HG03095 (cell line): Measurements from ENCODE around the gene DGKB.
"Not testable (repeated sequence)": the region's sequence is repeated elsewhere in the genome, so short reads cannot be mapped to it uniquely, and the experiment has no call there.

Source experiments
- ATAC-seq: cut with Tn5 transposase; IDR thresholded peaks from one replicate; pipeline ENCODE4 v1.9.1; 2021; ENCODE audit warnings: moderate library complexity; ENCODE audit not compliant: unreplicated experiment

The DGKB gene

GRCh38 chr7:14332155-14332554 is 570.4 kb downstream of the DGKB start:
- no peak for ATAC-seq

GRCh38 chr7:14324767-14325166 is 577.8 kb downstream of the DGKB start:
- ATAC-seq = no peak

GRCh38 chr7:14322724-14323123 is 579.8 kb downstream of the DGKB start:
- no peak for ATAC-seq

- ATAC-seq = no peak
These were observed 580.6 kb downstream of the DGKB start for GRCh38 chr7:14321947-14322346.

GRCh38 chr7:14309432-14309831 is 593.1 kb downstream of the DGKB start:
- ATAC-seq = no peak

GRCh38 chr7:14305233-14305866 is 597.2 kb downstream of the DGKB start:
- no peak for ATAC-seq

- ATAC-seq = no peak
These were observed 599.0 kb downstream of the DGKB start for GRCh38 chr7:14303536-14303935.

GRCh38 chr7:14294637-14295036 is 607.9 kb downstream of the DGKB start:
- no peak for ATAC-seq

- no peak for ATAC-seq
These were observed 609.1 kb downstream of the DGKB start for GRCh38 chr7:14293434-14293833.

- no peak for ATAC-seq
These were observed 609.8 kb downstream of the DGKB start for GRCh38 chr7:14292737-14293136.

- no peak for ATAC-seq
These were observed 612.6 kb downstream of the DGKB start for GRCh38 chr7:14289957-14290356.

GRCh38 chr7:14288701-14289100 is 613.9 kb downstream of the DGKB start:
- ATAC-seq = no peak

- no peak for ATAC-seq
These were observed 615.2 kb downstream of the DGKB start for GRCh38 chr7:14287398-14287797.

- no peak for ATAC-seq
These were observed 616.5 kb downstream of the DGKB start for GRCh38 chr7:14286036-14286435.

- ATAC-seq = not testable (repeated sequence)
These were observed 623.3 kb downstream of the DGKB start for GRCh38 chr7:14279065-14279871.

GRCh38 chr7:14275356-14275755 is 627.2 kb downstream of the DGKB start:
- ATAC-seq = no peak

GRCh38 chr7:14271441-14271840 is 631.1 kb downstream of the DGKB start:
- ATAC-seq = no peak

- no peak for ATAC-seq
These were observed 632.5 kb downstream of the DGKB start for GRCh38 chr7:14270099-14270498.

- ATAC-seq = no peak
These were observed 642.5 kb downstream of the DGKB start for GRCh38 chr7:14260011-14260410.

GRCh38 chr7:14258861-14259260 is 643.7 kb downstream of the DGKB start:
- no peak for ATAC-seq

GRCh38 chr7:14258441-14258840 is 644.1 kb downstream of the DGKB start:
- no peak for ATAC-seq

- ATAC-seq = no peak
These were observed 650.1 kb downstream of the DGKB start for GRCh38 chr7:14252458-14252857.

- ATAC-seq = no peak
These were observed 660.4 kb downstream of the DGKB start for GRCh38 chr7:14242175-14242574.
